Measurements from ENCODE around the gene USP10.
"Not testable (repeated sequence)": the region's sequence is repeated elsewhere in the genome, so short reads cannot be mapped to it uniquely, and the experiment has no call there.

USP10 gene

GRCh38 chr16:84729716-84730320, 30.0 kb downstream of the USP10 start:
- FAIRE-seq: no peak

- FAIRE-seq: peak; percentile 57
Observed at GRCh38 chr16:84730406-84731106, 30.8 kb downstream of the USP10 start.

GRCh38 chr16:84732332-84732673, 32.5 kb downstream of the USP10 start:
- FAIRE-seq: not testable (repeated sequence)

GRCh38 chr16:84732674-84733352, 33.0 kb downstream of the USP10 start:
- FAIRE-seq: no peak

- FAIRE-seq: no peak
Observed at GRCh38 chr16:84735849-84736586, 36.2 kb downstream of the USP10 start.

- no peak for FAIRE-seq
Observed at GRCh38 chr16:84737192-84738011, 37.6 kb downstream of the USP10 start.

- no peak for FAIRE-seq
Observed at GRCh38 chr16:84738255-84739038, 38.6 kb downstream of the USP10 start.

GRCh38 chr16:84739349-84740124, 39.7 kb downstream of the USP10 start:
- FAIRE-seq: no peak

GRCh38 chr16:84740596-84741116, 40.9 kb downstream of the USP10 start:
- FAIRE-seq: no peak

GRCh38 chr16:84741340-84741830, 41.6 kb downstream of the USP10 start:
- FAIRE-seq: no peak

- no peak for FAIRE-seq
Observed at GRCh38 chr16:84742641-84743092, 42.9 kb downstream of the USP10 start.

GRCh38 chr16:84746231-84746630, 46.4 kb downstream of the USP10 start:
- FAIRE-seq: no peak

GRCh38 chr16:84746875-84747274, 47.1 kb downstream of the USP10 start:
- FAIRE-seq: no peak

GRCh38 chr16:84748247-84748646, 48.4 kb downstream of the USP10 start:
- FAIRE-seq: not testable (repeated sequence)

- no peak for FAIRE-seq
Observed at GRCh38 chr16:84749072-84749471, 49.3 kb downstream of the USP10 start.

GRCh38 chr16:84749815-84750214, 50.0 kb downstream of the USP10 start:
- FAIRE-seq: no peak

GRCh38 chr16:84750575-84750974, 50.8 kb downstream of the USP10 start:
- FAIRE-seq: no peak

GRCh38 chr16:84751241-84751640, 51.4 kb downstream of the USP10 start:
- no peak for FAIRE-seq

- FAIRE-seq: no peak
Observed at GRCh38 chr16:84751947-84752346, 52.1 kb downstream of the USP10 start.

- no peak for FAIRE-seq
Observed at GRCh38 chr16:84752600-84752999, 52.8 kb downstream of the USP10 start.
